Right atrium auricular region (tissue), 2 donors: Measurements from ENCODE around the gene CADM1. TPM values are rescaled to one million over a fixed set of nuclear protein-coding genes. Genes with fewer than 3 reads are reported as not detected.

ENCODE experiments used
- DNase-seq: peaks from one replicate; pipeline ENCODE4 v3.0.0-alpha.2; 2019; ENCODE audit warnings: low spot score
- H3K27ac ChIP-seq, 2 donors: fragments of 200-600 bp; sonication (generic); 1 replicate in 1 of 2; 2 replicates in 1 of 2; pipeline ENCODE4 v1.5.1; 2016 to 2019
- H3K27me3 ChIP-seq, 2 donors: fragments of 200-600 bp; sonication (generic); one replicate each; pipeline versions ENCODE4 v1.5.1 to v1.6.0; 2017 to 2019
- H3K36me3 ChIP-seq: fragments of 200-600 bp; sonication (generic); one replicate; pipeline ENCODE4 v1.5.1; 2016
- H3K4me1 ChIP-seq, 2 donors: fragments of 200-600 bp; sonication (generic); one replicate each; pipeline versions ENCODE4 v1.5.1 to v1.6.0; 2017 to 2019
- H3K4me3 ChIP-seq, 2 donors: fragments of 200-600 bp; sonication (generic); 1 replicate in 1 of 2; 2 replicates in 1 of 2; pipeline ENCODE4 v1.5.1; 2017 to 2019; ENCODE audit warnings: mild to moderate bottlenecking in 1 of 2, moderate library complexity in 1 of 2
- H3K9me3 ChIP-seq, 2 donors: fragments of 200-600 bp; sonication (generic); one replicate each; pipeline ENCODE4 v1.5.1; 2019
- total RNA-seq, 2 donors: library from RNA; depleted of rRNA; stranded (reverse); fragments of >200 nt; gene quantifications; one replicate each; pipeline ENCODE4 v1.1.0, GENCODE V29; 2016
- TF ChIP-seq, protein P1 (sequence below), 2 donors: fragments of 200-600 bp; sonication (generic); IDR thresholded peaks; one replicate each; pipeline ENCODE4 v1.5.1; 2019; ENCODE audit warnings: antibody characterized with exemption in 2 of 2

The CADM1 gene
- total RNA-seq, 2 donors from 2014 or later = 19.8 to 33.9 TPM

- Histone ChIP-seq H3K4me3 (no peak overlapping the region), H3K36me3 (no peaks in the 10 kb centered on the region), H3K9me3 (no peaks in the 10 kb centered on the region), H3K27ac (no peak overlapping the region), H3K27me3 (no peaks in the 10 kb centered on the region), H3K4me1 (peaks cover 0 to 3% of the 10 kb centered on the region in 2 donors)
- TF ChIP-seq, protein P1, sequence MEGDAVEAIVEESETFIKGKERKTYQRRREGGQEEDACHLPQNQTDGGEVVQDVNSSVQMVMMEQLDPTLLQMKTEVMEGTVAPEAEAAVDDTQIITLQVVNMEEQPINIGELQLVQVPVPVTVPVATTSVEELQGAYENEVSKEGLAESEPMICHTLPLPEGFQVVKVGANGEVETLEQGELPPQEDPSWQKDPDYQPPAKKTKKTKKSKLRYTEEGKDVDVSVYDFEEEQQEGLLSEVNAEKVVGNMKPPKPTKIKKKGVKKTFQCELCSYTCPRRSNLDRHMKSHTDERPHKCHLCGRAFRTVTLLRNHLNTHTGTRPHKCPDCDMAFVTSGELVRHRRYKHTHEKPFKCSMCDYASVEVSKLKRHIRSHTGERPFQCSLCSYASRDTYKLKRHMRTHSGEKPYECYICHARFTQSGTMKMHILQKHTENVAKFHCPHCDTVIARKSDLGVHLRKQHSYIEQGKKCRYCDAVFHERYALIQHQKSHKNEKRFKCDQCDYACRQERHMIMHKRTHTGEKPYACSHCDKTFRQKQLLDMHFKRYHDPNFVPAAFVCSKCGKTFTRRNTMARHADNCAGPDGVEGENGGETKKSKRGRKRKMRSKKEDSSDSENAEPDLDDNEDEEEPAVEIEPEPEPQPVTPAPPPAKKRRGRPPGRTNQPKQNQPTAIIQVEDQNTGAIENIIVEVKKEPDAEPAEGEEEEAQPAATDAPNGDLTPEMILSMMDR (IDR thresholded peaks at IDR 0.05) = no peak
- DNase-seq = no peak
Measured at GRCh38 chr11:115357066-115357465, 147.1 kb downstream of the CADM1 start.

DNA sequence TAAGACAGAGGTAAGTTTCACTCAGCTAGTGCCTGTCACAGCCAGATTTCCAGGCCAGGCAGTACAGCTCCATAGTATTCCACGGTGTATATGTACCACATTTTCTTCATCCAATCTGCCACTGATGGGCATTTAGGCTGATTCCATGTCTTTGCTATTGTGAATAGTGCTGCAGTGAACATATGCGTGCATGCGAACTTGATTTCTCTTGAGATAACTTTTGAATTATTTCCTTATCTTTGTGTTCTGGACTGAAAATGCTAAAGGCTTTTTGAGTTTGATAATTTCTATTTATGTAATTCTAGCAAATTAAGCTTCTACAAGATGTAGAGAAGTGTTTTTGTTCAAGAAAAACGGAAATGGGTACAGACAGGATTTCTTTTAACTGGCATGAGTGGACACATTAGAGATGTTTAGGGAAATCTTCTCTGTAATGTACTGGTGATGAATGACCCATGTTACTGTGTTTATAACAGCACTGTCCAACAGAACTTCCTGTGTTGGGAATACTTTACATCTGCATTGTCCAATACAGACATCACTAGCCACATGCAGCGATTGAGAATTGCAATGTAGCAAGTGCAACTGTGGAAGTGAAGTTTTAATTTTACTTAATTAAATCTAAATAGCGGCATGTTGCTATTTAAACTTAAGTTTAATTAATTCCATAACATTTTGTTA is 151.3 kb downstream of the CADM1 start:
- TF ChIP-seq, protein P1 (IDR thresholded peaks at IDR 0.05) = no peak
- Histone ChIP-seq H3K27me3 (no peaks in the 10 kb centered on the region), H3K4me1 (no peaks in the 10 kb centered on the region), H3K27ac (no peak overlapping the region), H3K9me3 (no peaks in the 10 kb centered on the region), H3K4me3 (no peak overlapping the region), H3K36me3 (no peaks in the 10 kb centered on the region)
- no peak for DNase-seq

- no peak for DNase-seq
- Histone ChIP-seq H3K27ac (no peak overlapping the region), H3K4me1 (no peaks in the 10 kb centered on the region), H3K9me3 (no peaks in the 10 kb centered on the region), H3K36me3 (no peaks in the 10 kb centered on the region), H3K4me3 (no peak overlapping the region), H3K27me3 (no peaks in the 10 kb centered on the region)
- TF ChIP-seq, protein P1 (IDR thresholded peaks at IDR 0.05) = no peak
Measured at GRCh38 chr11:115349335-115350017, 154.7 kb downstream of the CADM1 start.

- DNase-seq = no peak
- Histone ChIP-seq H3K4me3 (no peak overlapping the region), H3K27me3 (no peaks in the 10 kb centered on the region), H3K4me1 (no peaks in the 10 kb centered on the region), H3K27ac (no peak overlapping the region), H3K9me3 (no peaks in the 10 kb centered on the region), H3K36me3 (no peaks in the 10 kb centered on the region)
- TF ChIP-seq, protein P1 (IDR thresholded peaks at IDR 0.05) = no peak
Measured at GRCh38 chr11:115348416-115348815, 155.8 kb downstream of the CADM1 start.

GRCh38 chr11:115347106-115347505 is 157.1 kb downstream of the CADM1 start:
- Histone ChIP-seq H3K4me3 (no peak overlapping the region), H3K36me3 (no peaks in the 10 kb centered on the region), H3K27ac (no peak overlapping the region), H3K27me3 (no peaks in the 10 kb centered on the region), H3K4me1 (no peaks in the 10 kb centered on the region), H3K9me3 (no peaks in the 10 kb centered on the region)
- TF ChIP-seq, protein P1 (IDR thresholded peaks at IDR 0.05) = no peak
- DNase-seq = no peak
